Tibial nerve (tissue), 4 donors: Measurements from ENCODE around the gene PRPSAP2. TPM values are rescaled to one million over a fixed set of nuclear protein-coding genes. Genes with fewer than 3 reads are reported as not detected.
"Not testable (repeated sequence)": the region's sequence is repeated elsewhere in the genome, so short reads cannot be mapped to it uniquely, and the experiment has no call there.

Experiments
- DNase-seq, 2 donors: peaks; one replicate each; pipeline ENCODE4 v3.0.0-alpha.2; 2019; ENCODE audit warnings: low spot score in 2 of 2
- H3K27ac ChIP-seq, 4 donors: fragments of 200-600 bp; sonication (generic) in 3 of 4; one replicate each; pipeline ENCODE4 v1.5.1; 2017 to 2019; ENCODE audit warnings: mild to moderate bottlenecking in 1 of 4
- H3K27me3 ChIP-seq, 2 donors: fragments of 200-600 bp; sonication (generic) in 1 of 2; one replicate each; pipeline versions ENCODE4 v1.5.1 to v1.6.0; 2017 to 2019
- H3K36me3 ChIP-seq, 3 donors: fragments of 200-600 bp; sonication (generic); one replicate each; pipeline ENCODE4 v1.5.1; 2018 to 2019
- H3K4me1 ChIP-seq, 4 donors: fragments of 200-600 bp; sonication (generic) in 3 of 4; one replicate each; pipeline ENCODE4 v1.5.1; 2017 to 2019
- H3K4me3 ChIP-seq, 4 donors: fragments of 200-600 bp; sonication (generic) in 3 of 4; one replicate each; pipeline ENCODE4 v1.5.1; 2017 to 2019; ENCODE audit warnings: mild to moderate bottlenecking in 1 of 4, moderate library complexity in 1 of 4
- H3K9me3 ChIP-seq, 4 donors: fragments of 200-600 bp; sonication (generic) in 3 of 4; one replicate each; pipeline ENCODE4 v1.5.1; 2017 to 2019
- CTCF ChIP-seq, 5 experiments: fragments of 200-600 bp in 3 of 5; fragments of 450-650 bp in 2 of 5; sonication (generic) in 3 of 5; IDR thresholded peaks; one replicate each; pipeline ENCODE4 v1.5.1; 2016 to 2019; ENCODE audit warnings: antibody characterized with exemption in 5 of 5, mild to moderate bottlenecking in 3 of 5, moderate library complexity in 2 of 5
- EP300 ChIP-seq, 2 donors: sonication (generic); formaldehyde crosslinking; IDR thresholded peaks; one replicate each; pipeline ENCODE4 v1.6.1; 2017; ENCODE audit warnings: antibody characterized with exemption in 2 of 2, mild to moderate bottlenecking in 1 of 2
- POLR2A ChIP-seq, 2 donors: fragments of 450-650 bp; IDR thresholded peaks; one replicate each; pipeline ENCODE4 v1.6.1; 2017; ENCODE audit warnings: antibody characterized with exemption in 2 of 2, mild to moderate bottlenecking in 2 of 2, moderate library complexity in 2 of 2
- WGBS, 2 donors: methylation state at CpG; one replicate each; pipeline ENCODE4 v1.1.5; 2018; 5-methylcytosine and 5-hydroxymethylcytosine counted together
- total RNA-seq, 4 donors: library from RNA; depleted of rRNA; stranded (reverse); fragments of >200 nt; gene quantifications; one replicate each; pipeline ENCODE4 v1.1.0, GENCODE V29; 2016

PRPSAP2 gene
- total RNA-seq, 4 donors from 2014 or later, result 31.4 to 35.1 (median 33.7) TPM

- Histone ChIP-seq H3K27me3 (no peaks in the 10 kb centered on the region), H3K36me3 (peaks cover 0 to 43% (median 0%) of the 10 kb centered on the region in 3 donors), H3K9me3 (no peaks in the 10 kb centered on the region), H3K4me3 (no peak overlapping the region), H3K27ac (no peak overlapping the region), H3K4me1 (peaks cover 0 to 25% (median 10%) of the 10 kb centered on the region in 4 donors)
- WGBS, 2 donors, result 67 to 71% methylated on average over 2 of the region's 2 CpGs
- DNase-seq, result no peak
- TF ChIP-seq CTCF (IDR thresholded peaks at IDR 0.05) (no peak), EP300 (IDR thresholded peaks at IDR 0.05) (no peak), POLR2A (IDR thresholded peaks at IDR 0.05) (no peak)
These were observed 63.6 kb downstream of the PRPSAP2 start for GRCh38 chr17:18921485-18921884.

- Histone ChIP-seq H3K27me3 (no peaks in the 10 kb centered on the region), H3K4me3 (no peak overlapping the region), H3K36me3 (peaks cover 0 to 38% (median 0%) of the 10 kb centered on the region in 3 donors), H3K9me3 (no peaks in the 10 kb centered on the region), H3K4me1 (peaks cover 0 to 25% (median 10%) of the 10 kb centered on the region in 4 donors), H3K27ac (no peak overlapping the region)
- TF ChIP-seq EP300 (IDR thresholded peaks at IDR 0.05), result no peak
- no peak for TF ChIP-seq CTCF (IDR thresholded peaks at IDR 0.05)
- no peak for TF ChIP-seq POLR2A (IDR thresholded peaks at IDR 0.05)
- DNase-seq, result no peak
- 61 to 70% methylated on average over 4 of the region's 4 CpGs for WGBS, 2 donors
These were observed 64.1 kb downstream of the PRPSAP2 start for GRCh38 chr17:18921912-18922451.

GRCh38 chr17:18922596-18922995, 64.7 kb downstream of the PRPSAP2 start:
- 95 to 97% methylated on average over 7 of the region's 7 CpGs for WGBS, 2 donors
- not testable (repeated sequence) for DNase-seq

GRCh38 chr17:18925187-18925586, 67.3 kb downstream of the PRPSAP2 start:
- no peaks in the 10 kb centered on the region for H3K9me3 ChIP-seq
- H3K36me3 ChIP-seq, result peaks cover 0 to 41% (median 9%) of the 10 kb centered on the region in 3 donors
- no peak overlapping the region for H3K27ac ChIP-seq
- peaks cover 0 to 21% (median 10%) of the 10 kb centered on the region in 4 donors for H3K4me1 ChIP-seq
- no peak for DNase-seq
- no peak overlapping the region for H3K4me3 ChIP-seq
- H3K27me3 ChIP-seq, result no peaks in the 10 kb centered on the region
- WGBS, 2 donors, result 87 to 95% methylated on average over 1 of the region's 1 CpG
- TF ChIP-seq CTCF (IDR thresholded peaks at IDR 0.05), result no peak
- TF ChIP-seq POLR2A (IDR thresholded peaks at IDR 0.05), result no peak
- TF ChIP-seq EP300 (IDR thresholded peaks at IDR 0.05), result no peak

More at GRCh38 chr17:18922596-18922995, 64.7 kb downstream of the PRPSAP2 start:
- not testable (repeated sequence) for H3K27me3 ChIP-seq, H3K4me3 ChIP-seq, H3K9me3 ChIP-seq, H3K27ac ChIP-seq
- Histone ChIP-seq H3K4me1 (peaks cover 0 to 25% (median 10%) of the 10 kb centered on the region in 4 donors), H3K36me3 (peaks cover 0 to 34% (median 0%) of the 10 kb centered on the region in 3 donors)

GRCh38 chr17:18928628-18929125, 70.7 kb downstream of the PRPSAP2 start:
- no peaks in the 10 kb centered on the region for H3K9me3 ChIP-seq
- H3K27ac ChIP-seq, result no peak overlapping the region
- H3K27me3 ChIP-seq, result no peaks in the 10 kb centered on the region
- peaks cover 0 to 11% (median 0%) of the 10 kb centered on the region in 4 donors for H3K4me1 ChIP-seq
- no peak for DNase-seq
- peaks cover 0 to 70% (median 9%) of the 10 kb centered on the region in 3 donors for H3K36me3 ChIP-seq
- WGBS, 2 donors, result 88 to 92% methylated on average over 9 of the region's 9 CpGs
- H3K4me3 ChIP-seq, result no peak overlapping the region
- TF ChIP-seq CTCF (IDR thresholded peaks at IDR 0.05), result no peak
- no peak for TF ChIP-seq EP300 (IDR thresholded peaks at IDR 0.05)
- no peak for TF ChIP-seq POLR2A (IDR thresholded peaks at IDR 0.05)
